PC-9 (cell line): ENCODE results near the gene TOM1L2. TPM values are rescaled to one million over a fixed set of nuclear protein-coding genes. Genes with fewer than 3 reads are reported as not detected.

Experiments
- BruUV-seq: library from RNA; stranded (reverse); fragments of 400-500 nt; replicated peaks from 2 replicates; lab custom pipeline; 2021; lab: Mats Ljungman, UMichigan
- CTCF ChIA-PET: fragments of 300-600 bp; sonication (Branson Sonifier 250); formaldehyde crosslinking; loops from one replicate; lab custom pipeline; 2022; ENCODE audit warnings: antibody characterized with exemption; lab: Charles Lee
- POLR2A ChIA-PET: fragments of 300-600 bp; sonication (Branson Sonifier 250); formaldehyde crosslinking; loops from one replicate; lab custom pipeline; 2022; ENCODE audit warnings: antibody characterized with exemption; ENCODE audit not compliant: unreplicated experiment; lab: Charles Lee
- DNase-seq, 2 experiments: peaks; one replicate each; pipeline versions ENCODE4 v3.0.0 to v3.0.0-alpha.2; 2015 to 2022; ENCODE audit warnings: mixed read lengths in 1 of 2
- H2AFZ ChIP-seq: fragments of 200-600 bp; sonication (generic); 2 replicates; pipeline ENCODE4 v1.8.1; 2017; ENCODE audit warnings: antibody characterized with exemption
- H3F3A ChIP-seq: fragments of 200-600 bp; sonication (generic); 2 replicates; pipeline ENCODE4 v1.8.1; 2017; ENCODE audit warnings: antibody characterized with exemption, mild to moderate bottlenecking, low read depth; ENCODE audit not compliant: insufficient read depth
- H3K27ac ChIP-seq: fragments of 200-600 bp; sonication (generic); 2 replicates; pipeline ENCODE4 v1.6.1; 2016; ENCODE audit warnings: mixed run types
- H3K27me3 ChIP-seq: fragments of 200-600 bp; sonication (generic); 2 replicates; pipeline ENCODE4 v1.6.1; 2016; ENCODE audit warnings: low read depth, mixed run types; ENCODE audit not compliant: insufficient read depth
- H3K36me3 ChIP-seq: fragments of 200-600 bp; sonication (generic); 2 replicates; pipeline ENCODE4 v1.6.1; 2016; ENCODE audit warnings: low read depth, mixed run types
- H3K4me1 ChIP-seq: fragments of 200-600 bp; sonication (generic); replicated peaks from 2 replicates; pipeline ENCODE4 v1.6.1; 2016; ENCODE audit warnings: mixed run types; ENCODE audit not compliant: insufficient read depth
- H3K4me2 ChIP-seq: fragments of 200-600 bp; sonication (generic); 2 replicates; pipeline ENCODE4 v1.6.1; 2017; ENCODE audit warnings: mixed run types
- H3K4me3 ChIP-seq: fragments of 200-600 bp; sonication (generic); 2 replicates; pipeline ENCODE4 v1.6.1; 2016; ENCODE audit warnings: mixed run types
- H3K79me2 ChIP-seq: fragments of 200-600 bp; sonication (generic); 2 replicates; pipeline ENCODE4 v1.6.1; 2017; ENCODE audit warnings: low read depth, mixed run types
- H3K9me2 ChIP-seq: fragments of 200-600 bp; sonication (generic); 2 replicates; pipeline ENCODE4 v1.8.1; 2017; ENCODE audit warnings: mild to moderate bottlenecking; ENCODE audit not compliant: insufficient read depth
- H3K9me3 ChIP-seq: fragments of 200-600 bp; sonication (generic); 2 replicates; pipeline ENCODE4 v1.8.1; 2016; ENCODE audit warnings: low read depth; ENCODE audit not compliant: insufficient read depth
- H4K20me1 ChIP-seq: fragments of 200-600 bp; sonication (generic); 2 replicates; pipeline ENCODE4 v1.8.1; 2017; ENCODE audit not compliant: insufficient read depth
- EZH2 ChIP-seq: fragments of 200-600 bp; sonication (generic); IDR thresholded peaks from 2 replicates; pipeline ENCODE4 v1.8.0; 2017; ENCODE audit warnings: antibody characterized with exemption, low read depth
- intact Hi-C: fragments of 100-400 bp; cut with micrococcal nuclease; formaldehyde crosslinking; loops from one replicate; pipeline ENCODE4 v1.10.0; 2022; ENCODE audit not compliant: unreplicated experiment
- total RNA-seq: library from RNA; stranded (reverse); gene quantifications from 2 replicates; pipeline ENCODE4 v1.2.3, GENCODE V29; 2021
- TF ChIP-seq, protein P1 (sequence below): fragments of 200-600 bp; sonication (generic); conservative IDR thresholded peaks from 2 replicates; pipeline ENCODE4 v1.6.1; 2017; ENCODE audit warnings: mixed run types, antibody characterized with exemption, mild to moderate bottlenecking, moderate library complexity

Gene TOM1L2
- total RNA-seq, 1 experiment from 2014 or later = 68.5 TPM

DNA sequence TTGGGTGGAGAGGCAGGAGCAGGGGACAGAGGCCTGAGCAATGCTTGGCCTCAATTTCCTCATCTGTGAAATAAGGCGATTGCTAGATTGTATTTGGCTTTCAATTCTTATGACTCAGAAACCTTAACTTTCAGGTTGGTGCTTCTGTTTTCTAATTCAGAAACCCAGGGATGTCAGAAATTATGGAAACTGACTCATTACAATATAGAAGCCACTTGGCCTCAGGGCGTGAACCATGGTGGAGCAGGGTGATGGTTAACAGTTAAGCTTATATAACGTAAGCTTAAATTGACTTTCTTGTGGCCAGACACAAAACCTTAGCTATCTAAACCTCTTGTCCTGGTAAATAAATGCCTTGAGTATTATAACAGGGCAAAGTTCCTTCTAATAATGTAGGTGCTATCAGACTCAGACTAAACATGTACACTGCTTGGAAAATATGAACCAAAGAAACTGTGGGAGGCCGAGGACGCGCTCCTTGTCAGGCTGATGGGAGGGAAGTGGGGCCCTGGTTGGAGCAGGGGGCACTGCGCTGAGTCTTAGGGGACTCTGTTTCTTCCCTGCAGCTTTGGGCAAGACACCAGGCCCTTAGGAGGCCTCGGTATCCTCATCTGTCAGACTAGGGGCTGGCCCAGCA is 118.3 kb downstream of the TOM1L2 start:
- no TSS peak for BruUV-seq
- POLR2A ChIA-PET = interaction anchor here (1.2 kb wide), 1 partner anchor 15 kb away, joined by 12 read pairs; no protein-coding TSS in a partner anchor

DNA sequence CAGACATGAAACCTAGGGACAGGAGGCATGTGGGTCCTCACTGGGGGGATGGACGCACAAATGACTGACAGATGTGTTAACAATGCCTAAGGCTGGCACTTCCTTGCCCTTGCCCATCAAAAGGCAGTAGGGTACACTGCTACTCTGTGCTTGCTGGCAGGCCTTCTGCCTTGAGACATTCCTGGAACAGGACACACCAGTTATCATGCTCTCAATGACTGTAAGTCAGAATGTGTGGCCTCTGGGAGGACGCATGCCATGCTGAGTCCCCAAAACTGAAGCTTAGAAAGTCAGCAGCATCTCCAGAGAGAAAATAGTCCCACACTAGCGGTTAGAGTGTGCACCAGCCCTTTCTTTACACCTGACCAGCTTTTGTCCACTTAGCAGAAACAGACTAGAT is 119.3 kb downstream of the TOM1L2 start:
- Histone ChIP-seq H3K9me3 (no peaks in the 10 kb centered on the region), H3K4me2 (peak overlapping the region; percentile 43), H2AFZ (no peak overlapping the region), H3K27me3 (no peaks in the 10 kb centered on the region), H4K20me1 (no peaks in the 10 kb centered on the region), H3K36me3 (no peaks in the 10 kb centered on the region), H3K79me2 (no peaks in the 10 kb centered on the region), H3K4me1 (peaks cover 58% of the 10 kb centered on the region), H3K9me2 (no peaks in the 10 kb centered on the region), H3F3A (peaks cover 29% of the 10 kb centered on the region; the same call in 1 of the 2 replicates), H3K27ac (peak overlapping the region; percentile 86), H3K4me3 (no peak overlapping the region)
- ChIA-PET CTCF (no interaction called here), POLR2A (interaction anchor here (1.2 kb wide), 1 partner anchor 14 kb away, joined by 12 read pairs; no protein-coding TSS in a partner anchor)
- intact Hi-C loops = no loop called here
- BruUV-seq = no TSS peak
- TF ChIP-seq EZH2 = no peak
- TF ChIP-seq, protein P1, sequence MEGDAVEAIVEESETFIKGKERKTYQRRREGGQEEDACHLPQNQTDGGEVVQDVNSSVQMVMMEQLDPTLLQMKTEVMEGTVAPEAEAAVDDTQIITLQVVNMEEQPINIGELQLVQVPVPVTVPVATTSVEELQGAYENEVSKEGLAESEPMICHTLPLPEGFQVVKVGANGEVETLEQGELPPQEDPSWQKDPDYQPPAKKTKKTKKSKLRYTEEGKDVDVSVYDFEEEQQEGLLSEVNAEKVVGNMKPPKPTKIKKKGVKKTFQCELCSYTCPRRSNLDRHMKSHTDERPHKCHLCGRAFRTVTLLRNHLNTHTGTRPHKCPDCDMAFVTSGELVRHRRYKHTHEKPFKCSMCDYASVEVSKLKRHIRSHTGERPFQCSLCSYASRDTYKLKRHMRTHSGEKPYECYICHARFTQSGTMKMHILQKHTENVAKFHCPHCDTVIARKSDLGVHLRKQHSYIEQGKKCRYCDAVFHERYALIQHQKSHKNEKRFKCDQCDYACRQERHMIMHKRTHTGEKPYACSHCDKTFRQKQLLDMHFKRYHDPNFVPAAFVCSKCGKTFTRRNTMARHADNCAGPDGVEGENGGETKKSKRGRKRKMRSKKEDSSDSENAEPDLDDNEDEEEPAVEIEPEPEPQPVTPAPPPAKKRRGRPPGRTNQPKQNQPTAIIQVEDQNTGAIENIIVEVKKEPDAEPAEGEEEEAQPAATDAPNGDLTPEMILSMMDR = no peak
- no peak for DNase-seq

More for the DNA sequence above, 118.3 kb downstream of the TOM1L2 start:
- CTCF ChIA-PET = no interaction called here
- H3K9me2 ChIP-seq = no peaks in the 10 kb centered on the region
- peak in 1 of 2 experiments; percentile 84 for DNase-seq
- no peak overlapping the region for H2AFZ ChIP-seq
- no peak for TF ChIP-seq EZH2
- TF ChIP-seq, protein P1 = no peak
- H3K36me3 ChIP-seq = no peaks in the 10 kb centered on the region
- no peak overlapping the region for H3K4me3 ChIP-seq
- no peaks in the 10 kb centered on the region for H3K27me3 ChIP-seq
- no peaks in the 10 kb centered on the region for H4K20me1 ChIP-seq
- H3K27ac ChIP-seq = peak overlapping the region; percentile 86
- H3K9me3 ChIP-seq = no peaks in the 10 kb centered on the region
- H3F3A ChIP-seq = peaks cover 29% of the 10 kb centered on the region; the same call in 1 of the 2 replicates
- intact Hi-C loops = no loop called here
- peaks cover 58% of the 10 kb centered on the region for H3K4me1 ChIP-seq
- H3K79me2 ChIP-seq = no peaks in the 10 kb centered on the region
- H3K4me2 ChIP-seq = peak overlapping the region; percentile 43

DNA sequence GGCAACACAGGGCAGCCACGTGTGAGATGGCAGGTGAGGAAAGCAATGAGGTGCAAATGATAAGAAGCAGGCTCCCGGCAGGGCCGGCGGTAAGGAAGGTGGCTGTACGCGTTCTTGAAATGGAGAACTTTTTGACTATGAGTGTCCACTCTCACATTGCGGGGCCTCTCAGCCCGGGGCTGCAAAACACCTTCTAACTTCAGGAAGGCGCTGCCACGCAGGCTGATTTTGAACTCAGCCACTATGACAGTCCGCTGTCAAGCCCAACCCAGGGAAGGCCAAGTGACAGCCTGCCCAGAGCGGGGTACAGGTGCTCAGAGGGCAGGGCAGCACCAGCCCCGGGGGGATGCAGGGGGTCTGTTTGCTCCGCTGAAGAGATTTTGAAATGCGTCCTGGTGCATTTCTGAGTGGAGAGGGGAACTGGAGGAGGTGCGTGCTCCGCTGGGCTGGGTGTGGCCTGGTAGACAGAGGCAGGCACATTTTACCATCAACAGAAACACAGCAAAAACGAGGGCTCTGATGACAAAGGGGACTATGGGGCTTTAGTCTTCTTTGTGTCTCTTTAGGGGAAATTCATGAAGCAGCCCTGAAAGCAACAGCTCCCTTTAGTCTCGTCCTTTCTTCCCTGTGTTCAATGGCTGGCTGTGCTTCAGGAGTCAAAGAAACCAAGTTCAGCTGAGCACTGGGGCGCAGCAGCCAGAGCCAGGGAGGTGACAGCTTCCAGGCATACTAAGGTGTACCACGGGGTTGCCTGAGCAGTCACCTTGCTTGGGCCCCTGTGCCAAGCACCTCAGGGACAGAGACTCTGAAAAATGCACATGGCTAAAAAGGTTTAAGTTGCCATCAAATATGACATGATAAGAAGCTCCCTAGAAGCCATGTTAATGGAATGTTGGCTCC is 120.8 kb downstream of the TOM1L2 start:
- no peaks in the 10 kb centered on the region for H3K9me3 ChIP-seq
- no peak overlapping the region for H3K4me2 ChIP-seq
- no peak for TF ChIP-seq EZH2
- TF ChIP-seq, protein P1 = no peak
- POLR2A ChIA-PET = no interaction called here
- H3K4me3 ChIP-seq = no peak overlapping the region
- H3K36me3 ChIP-seq = no peaks in the 10 kb centered on the region
- no peak for DNase-seq
- no peak overlapping the region for H2AFZ ChIP-seq
- peaks cover 29% of the 10 kb centered on the region; the same call in 1 of the 2 replicates for H3F3A ChIP-seq
- no TSS peak for BruUV-seq
- intact Hi-C loops = no loop called here
- H3K27me3 ChIP-seq = no peaks in the 10 kb centered on the region
- CTCF ChIA-PET = interaction anchor here (0.6 kb wide), 1 partner anchor 12 kb away, joined by 6 read pairs; no protein-coding TSS in a partner anchor
- no peaks in the 10 kb centered on the region for H3K79me2 ChIP-seq
- H3K27ac ChIP-seq = no peak overlapping the region
- no peaks in the 10 kb centered on the region for H3K9me2 ChIP-seq
- H3K4me1 ChIP-seq = peaks cover 51% of the 10 kb centered on the region
- no peaks in the 10 kb centered on the region for H4K20me1 ChIP-seq
